D341Med (cell line): Measurements from ENCODE around the gene TOMM70.
"Not testable (repeated sequence)": the region's sequence is repeated elsewhere in the genome, so short reads cannot be mapped to it uniquely, and the experiment has no call there.

Experiments
- DNase-seq: peaks from one replicate; pipeline ENCODE4 v3.0.0; 2012; ENCODE audit warnings: low spot score

Gene TOMM70

DNA sequence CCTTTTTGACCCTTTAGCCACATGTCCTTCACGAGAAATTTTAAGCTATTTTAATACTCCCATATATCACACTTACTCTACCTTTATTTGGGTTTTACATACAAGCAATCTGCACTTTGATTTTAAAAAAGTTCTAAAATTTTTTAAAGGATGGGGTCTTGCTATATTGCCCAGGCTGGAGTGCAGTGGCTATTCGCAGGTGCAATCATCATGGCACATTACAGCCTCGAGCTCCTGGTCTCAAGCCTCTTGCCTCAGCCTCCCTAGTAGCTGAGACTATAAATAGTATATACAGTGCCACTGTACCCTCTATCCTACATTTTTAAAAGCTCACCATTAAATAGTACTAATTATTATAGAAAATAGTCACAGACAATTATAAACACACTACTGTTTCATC is 36.5 kb downstream of the TOMM70 start:
- no peak for DNase-seq

DNA sequence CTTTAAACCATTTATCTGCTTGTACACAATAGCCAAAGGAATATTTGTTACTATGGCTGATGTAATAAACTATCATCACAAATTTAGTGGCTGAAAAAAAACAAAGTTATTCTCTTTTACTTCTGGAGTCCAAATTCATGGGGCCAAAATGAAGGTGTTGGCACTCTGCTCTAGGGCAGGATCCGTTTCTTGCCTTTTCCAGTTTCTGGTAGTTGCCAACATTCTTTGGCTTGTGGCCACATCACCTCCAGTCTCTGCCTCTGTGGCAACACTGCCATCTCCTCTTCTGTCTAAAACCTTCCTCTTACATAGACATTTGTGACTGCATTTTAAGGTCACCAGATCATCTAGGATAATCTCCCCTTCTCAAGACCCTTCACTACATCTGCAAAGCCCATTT is 39.0 kb downstream of the TOMM70 start:
- DNase-seq = no peak

DNA sequence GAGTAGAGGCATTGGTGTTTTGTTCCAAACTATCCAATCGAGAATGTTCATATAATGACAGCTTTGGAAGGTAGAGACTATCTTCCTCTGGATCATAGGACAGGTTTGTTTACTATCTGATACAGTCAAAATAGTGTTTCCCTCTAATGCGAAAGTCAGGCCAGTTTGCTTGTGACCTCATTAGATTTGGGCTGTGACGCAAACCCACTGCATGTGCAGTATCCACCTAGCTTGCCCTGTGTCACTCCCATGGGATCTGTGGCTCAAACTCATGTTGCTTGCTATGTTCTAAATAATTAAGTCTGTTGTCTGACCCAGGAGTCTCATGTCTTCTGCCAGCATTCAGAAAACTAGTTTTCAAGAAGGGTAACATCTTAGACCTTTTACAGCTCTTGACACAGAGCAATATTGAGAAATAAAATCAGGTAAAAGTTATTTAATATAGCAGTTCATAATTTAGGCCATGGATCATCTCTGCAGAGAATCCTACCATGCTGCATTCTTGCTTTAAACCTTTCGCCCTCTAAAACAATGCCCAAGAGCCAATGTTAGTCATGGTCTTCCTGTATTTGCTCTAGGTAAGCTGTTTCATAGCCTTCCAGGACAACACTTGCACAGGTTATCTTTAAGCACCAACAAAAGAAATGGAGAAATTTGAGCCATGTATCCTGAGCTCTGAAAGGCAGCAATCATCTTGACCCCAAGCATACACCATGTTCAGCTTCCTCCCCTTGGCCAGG is 40.0 kb downstream of the TOMM70 start:
- no peak for DNase-seq

DNA sequence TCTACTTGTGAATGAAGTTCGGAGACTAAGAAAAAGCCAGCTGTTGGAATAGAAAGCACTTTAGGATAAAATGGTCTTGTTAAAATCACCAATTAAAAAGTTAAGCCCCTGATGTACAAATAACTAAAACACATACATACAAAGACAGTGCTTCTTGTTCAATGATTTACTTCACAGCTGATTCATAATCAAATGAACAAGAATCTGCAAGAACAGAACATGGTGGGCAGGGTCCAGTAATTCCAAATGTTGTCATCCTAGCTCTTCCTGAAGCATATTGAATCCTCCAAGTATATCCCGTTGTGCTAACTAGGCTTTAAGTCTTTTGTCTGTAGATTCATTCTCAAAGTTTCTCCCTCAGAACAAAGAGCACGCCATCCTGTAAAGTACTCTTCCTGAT is 41.9 kb downstream of the TOMM70 start:
- DNase-seq = no peak

DNA sequence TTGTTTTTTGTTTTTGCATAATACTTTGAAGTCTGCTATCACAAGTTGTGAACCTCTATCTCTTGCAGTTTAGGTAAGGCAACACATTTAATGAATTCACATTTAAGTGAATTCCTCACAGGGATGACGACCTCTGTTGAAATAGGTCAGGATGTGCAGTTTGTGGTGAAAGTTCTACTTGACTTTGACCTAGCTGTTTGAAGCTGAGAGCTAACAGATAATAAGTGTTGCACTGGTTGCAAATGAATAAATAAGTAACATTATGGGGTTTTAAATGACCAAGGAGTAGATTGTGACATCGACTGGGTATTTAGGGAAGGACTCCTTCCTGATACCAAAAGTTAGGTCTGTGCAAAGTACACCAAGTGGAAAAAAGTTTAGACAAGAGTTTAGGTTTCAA is 42.5 kb downstream of the TOMM70 start:
- no peak for DNase-seq

DNA sequence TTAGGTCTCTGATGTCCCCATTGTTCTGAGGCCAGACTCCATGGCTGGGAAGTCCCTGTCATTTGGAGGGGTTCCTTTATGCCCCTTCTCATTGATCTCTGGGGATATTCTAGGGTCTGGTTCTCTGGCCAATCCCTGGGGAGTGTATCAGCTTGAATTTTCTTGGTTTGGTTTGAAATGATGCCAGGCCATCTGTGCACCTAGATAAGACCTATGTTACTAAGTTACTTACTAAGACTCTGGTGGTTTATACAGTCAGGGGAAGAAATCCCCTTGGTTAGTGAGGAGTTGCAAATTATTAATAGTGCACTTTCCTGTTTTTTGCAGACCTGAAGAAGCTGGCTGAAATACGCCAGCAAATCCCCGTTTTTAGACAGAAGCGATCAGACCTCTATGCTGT is 46.0 kb downstream of the TOMM70 start:
- DNase-seq = no peak

DNA sequence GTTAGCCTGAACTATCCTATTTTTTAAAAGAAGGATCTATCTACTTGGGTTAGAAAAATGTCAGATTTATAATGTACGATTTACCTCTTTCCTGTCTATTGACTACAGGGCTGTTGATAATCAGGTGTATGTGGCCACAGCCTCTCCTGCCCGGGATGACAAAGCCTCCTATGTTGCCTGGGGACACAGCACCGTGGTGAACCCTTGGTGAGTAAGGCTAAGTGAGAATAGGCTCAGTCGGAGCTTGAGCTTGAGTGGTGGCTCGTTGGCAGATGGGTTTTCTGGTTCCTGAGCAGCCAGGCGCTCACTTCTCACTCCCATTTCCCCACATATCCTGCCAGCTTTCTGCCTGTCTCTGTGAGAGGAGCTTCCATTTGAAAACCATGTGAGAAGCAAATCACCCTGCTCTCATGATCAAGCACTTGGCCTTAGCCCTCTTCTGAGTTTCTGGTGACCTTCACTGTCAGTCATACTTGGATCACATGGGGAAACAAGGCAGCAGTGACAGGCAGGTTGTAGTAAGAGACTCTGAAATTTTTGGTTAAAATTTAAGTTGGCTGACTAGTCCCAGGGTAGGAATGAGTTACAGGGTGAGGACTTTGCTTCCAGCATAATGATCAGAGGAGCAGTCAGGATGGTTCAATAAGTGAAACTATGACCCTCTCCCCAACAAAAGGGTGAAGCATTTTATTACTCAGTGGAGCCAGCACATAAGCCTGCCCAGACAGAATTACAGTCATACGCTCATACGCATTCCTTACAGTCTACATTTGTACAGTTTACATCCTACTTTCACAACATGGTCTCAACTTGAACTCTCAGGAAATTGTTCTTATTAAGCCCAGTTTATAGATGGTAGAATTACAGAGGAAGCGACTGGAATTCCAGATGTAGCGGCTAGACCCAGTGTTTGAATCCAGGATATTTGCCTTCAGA is 48.3 kb downstream of the TOMM70 start:
- DNase-seq = no peak

DNA sequence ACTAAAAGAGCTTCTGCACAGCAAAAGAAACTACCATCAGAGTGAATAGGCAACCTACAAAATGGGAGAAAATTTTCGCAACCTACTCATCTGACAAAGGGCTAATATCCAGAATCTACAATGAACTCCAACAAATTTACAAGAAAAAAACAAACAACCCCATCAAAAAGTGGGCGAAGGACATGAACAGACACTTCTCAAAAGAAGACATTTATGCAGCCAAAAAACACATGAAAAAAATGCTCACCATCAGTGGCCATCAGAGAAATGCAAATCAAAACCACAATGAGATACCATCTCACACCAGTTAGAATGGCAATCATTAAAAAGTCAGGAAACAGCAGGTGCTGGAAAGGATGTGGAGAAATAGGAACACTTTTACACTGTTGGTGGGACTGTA is 49.1 kb downstream of the TOMM70 start:
- not testable (repeated sequence) for DNase-seq

DNA sequence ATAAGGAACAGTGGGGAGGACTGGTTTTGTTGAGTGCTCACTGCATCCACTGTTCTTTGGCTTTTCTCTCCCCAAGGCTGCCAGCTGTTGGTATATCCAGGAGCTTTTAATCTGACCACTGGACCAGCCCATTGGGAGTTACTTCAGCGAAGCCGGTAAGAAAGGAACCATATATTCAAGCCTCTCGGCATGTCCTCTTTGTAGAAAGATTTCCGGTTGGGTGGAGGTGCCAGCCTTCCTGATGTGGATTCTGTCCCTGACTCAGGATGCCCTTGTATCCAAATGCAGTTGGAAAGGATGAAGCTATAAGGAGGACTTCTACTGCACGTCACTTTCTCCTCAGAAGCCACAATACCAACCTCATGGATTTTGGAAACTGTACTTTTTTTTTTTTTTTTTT is 52.2 kb downstream of the TOMM70 start:
- DNase-seq = no peak

DNA sequence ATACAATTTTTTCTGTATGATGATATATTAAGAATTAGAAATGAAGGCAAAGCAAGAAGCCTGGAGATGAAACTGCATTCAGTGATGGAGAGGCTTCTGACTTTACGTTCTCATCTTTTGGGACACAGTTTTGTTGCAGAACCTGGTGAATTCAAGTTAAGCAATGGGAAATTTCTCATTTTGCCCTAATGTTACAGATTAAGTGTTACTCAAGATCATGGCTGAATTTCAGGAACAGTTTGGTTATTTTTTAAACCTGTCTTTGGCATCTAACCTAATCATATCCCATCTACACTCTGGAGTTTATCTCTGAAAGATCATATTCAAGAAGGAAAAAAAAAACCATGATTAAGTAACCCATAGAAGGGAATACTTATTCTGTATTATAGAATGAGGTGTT is 60.4 kb downstream of the TOMM70 start:
- no peak for DNase-seq

DNA sequence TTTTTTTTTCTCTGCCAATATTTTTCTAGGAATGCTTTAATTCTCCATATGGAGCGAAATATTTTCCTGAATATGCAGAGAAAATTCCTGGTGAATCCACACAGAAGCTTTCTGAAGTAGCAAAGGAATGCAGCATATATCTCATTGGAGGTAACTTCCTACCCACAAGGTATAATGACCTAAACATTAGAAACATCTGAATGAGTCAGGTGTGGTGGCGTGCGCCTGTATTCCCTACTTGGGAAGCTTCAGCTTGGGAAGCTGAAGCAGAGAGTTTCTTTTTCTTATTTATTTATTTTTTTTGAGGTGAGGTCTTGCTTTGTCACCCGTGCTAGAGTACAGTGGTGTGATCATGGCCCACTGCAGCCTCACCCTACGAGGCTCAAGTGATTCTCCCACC is 61.1 kb downstream of the TOMM70 start:
- no peak for DNase-seq

DNA sequence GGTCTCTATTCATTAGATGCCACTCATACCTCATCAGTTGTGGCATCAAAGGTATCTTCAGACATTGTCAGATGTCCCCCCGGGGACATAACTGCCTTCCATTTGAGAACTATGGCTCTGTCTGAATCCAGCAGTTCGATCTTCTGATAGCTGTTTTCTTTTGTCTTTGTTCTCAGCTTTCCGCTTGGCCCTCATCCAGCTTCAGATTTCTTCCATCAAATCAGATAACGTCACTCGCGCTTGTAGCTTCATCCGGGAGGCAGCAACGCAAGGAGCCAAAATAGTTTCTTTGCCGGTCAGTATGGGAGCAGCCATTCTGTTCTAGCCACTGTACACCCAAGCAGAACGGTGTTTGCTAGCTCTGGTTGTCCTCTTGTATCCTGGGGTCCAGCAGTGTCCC is 62.0 kb downstream of the TOMM70 start:
- no peak for DNase-seq

DNA sequence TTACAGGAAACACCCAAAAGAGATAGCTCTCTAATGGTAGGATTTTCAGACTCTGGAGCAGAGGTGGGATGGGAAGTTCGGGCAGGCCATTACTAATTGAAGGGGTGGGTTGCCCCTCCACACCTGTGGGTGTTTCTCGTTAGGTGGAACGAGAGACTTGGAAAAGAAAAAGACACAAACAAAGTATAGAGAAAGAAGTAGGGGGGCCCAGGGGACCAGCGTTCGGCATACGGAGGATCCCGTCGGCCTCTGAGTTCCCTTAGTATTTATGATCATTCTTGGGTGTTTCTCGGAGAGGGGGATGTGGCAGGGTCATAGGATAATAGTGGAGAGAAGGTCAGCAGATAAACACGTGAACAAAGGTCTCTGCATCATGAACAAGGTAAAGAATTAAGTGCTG is 64.7 kb downstream of the TOMM70 start:
- DNase-seq = not testable (repeated sequence)

DNA sequence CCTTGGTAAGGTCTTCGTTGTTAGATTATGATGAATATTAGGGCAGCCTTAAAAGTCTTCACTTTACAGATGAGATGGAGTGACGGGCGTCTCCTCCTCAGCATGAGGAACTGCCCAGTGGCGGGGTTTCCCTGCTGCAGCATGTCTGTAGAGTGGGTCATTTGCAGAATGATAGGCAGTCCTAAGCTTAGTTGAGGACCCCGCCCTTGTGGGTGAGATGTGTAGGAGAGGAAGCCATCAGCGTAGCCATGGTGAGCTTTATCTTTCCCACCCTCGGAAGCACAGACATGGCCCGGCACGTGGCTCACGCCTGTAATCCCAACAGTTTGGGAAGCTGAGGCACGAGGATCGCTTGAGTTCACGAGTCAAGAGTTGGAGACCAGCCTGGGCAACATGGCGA is 65.5 kb downstream of the TOMM70 start:
- DNase-seq = peak; percentile 49

DNA sequence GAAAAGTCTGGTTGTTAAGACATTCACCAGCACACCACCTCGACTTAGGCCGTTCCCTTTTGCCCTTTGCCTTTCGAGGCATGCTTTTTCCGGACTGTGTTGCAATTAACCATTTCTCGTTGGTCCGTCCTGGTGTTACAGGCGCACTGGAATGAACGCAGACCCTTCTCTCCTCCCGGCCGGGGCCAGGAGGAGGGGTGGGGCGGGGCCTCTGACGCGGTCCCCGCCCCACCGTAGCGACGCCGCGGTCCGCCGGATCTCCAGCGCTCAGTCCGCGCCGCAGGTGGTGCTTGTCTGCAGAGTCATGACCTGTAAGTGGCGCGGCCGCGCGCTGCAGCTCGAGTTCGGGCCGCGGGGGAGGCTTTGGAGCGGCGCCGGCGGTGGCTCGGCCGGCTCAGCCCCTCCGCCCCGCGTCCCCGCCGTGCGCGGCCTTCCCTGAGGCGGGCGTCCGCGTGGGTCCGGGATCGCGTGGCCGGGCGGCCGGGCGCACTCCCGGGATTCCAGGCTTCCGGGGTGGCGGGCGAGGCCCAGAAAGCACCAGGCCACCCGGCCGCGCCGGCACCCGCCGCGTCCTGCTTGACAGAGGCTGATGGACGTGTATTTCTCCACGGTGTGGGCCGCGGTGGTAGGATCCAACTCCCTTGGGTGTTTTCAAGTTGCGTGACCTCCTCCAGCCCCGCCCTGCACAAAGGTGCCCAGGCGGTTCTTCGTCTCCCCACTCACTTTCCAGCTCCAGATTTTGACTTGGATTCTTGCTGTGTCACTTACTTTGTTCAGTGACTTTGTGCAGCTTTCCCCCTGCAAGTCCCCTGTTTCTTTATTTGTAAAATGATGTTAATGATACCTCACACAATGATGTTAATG is 66.2 kb downstream of the TOMM70 start, which contains the start of gene NIT2:
Gene NIT2 (plus strand): TSS at position 270 of the 864 bp plus-strand sequence. CDS start 35 bp downstream, at position 305.
- DNase-seq = peak; percentile 95

DNA sequence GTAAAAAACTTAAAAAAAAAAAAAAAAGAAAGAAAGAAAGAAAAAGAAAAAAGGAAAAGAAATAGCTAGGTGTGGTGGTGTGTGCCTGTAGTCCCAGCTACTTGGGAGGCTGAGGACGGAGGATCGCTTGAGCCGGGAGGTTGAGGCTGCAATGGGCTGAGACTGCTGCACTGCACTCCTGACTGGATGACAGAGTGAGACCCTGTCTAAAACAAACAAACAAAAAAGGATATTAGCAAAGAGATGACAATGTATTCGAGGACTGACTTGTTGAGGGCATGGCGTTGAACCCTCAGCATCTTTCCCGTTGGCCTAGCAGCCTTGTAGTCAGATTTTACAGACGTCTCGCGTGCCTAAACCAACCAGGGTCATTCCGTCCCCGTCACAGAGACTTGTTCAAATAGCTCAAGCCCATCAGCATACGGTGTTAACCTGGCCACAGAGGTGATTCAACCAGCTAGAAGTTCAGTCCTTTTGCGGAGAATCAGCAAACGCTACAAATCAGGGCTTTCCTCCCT is 66.9 kb downstream of the TOMM70 start:
- DNase-seq = no peak

DNA sequence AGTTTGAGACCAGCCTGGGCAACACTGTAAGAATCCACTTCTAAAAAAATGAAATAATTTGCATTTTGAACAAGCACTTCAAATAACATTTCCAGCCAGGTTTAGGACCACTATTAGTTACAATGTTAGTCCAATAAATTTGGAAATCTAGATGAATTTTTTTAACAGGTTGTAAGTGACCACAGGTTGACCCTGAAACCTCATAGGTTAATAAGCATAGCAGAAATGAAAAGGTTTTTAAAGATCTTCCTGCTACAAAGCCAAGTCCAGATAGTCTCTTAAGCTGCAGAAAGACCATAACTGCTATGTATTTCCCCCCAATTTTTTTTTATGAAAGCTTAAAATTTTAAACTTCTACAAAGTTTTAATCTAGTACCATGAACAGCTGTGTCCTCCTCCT is 67.8 kb downstream of the TOMM70 start:
- no peak for DNase-seq

DNA sequence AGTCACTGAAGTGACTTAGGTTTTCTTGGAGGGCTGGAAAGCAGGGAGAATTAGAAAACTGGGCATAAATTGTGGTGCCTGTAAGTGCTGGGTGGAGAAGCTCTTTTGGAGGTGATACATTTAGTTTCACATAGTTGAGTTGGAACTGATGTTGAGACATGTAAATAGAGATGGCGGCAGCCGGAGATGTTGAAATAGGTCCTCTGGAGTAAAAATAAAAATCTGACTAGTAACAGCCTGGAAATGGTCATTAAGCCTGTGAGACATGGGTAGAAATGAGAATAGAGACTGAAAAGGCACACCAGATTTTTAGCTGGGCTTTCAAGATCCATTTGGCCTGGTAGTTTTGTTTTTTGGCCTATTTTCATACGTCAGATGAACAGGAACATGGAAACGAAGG is 69.2 kb downstream of the TOMM70 start:
- no peak for DNase-seq

DNA sequence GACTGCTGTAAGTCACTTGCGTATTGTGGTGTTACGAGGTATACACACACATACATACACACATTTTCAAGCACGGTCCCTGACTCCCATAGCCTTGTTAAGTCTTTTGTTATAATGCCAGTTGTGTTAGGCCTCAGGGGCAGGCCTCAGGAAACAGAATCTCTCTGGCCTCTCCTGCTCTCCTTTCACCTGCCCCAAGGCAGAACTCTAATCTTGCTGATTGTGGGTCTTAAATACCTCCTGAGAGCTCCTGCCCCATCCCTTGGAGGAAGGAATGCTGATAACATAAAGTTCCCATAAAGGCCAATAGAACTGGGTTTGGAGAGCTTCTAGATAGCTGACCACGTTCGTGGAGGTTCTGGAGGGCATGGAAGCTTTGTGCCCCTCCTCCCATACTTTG is 70.2 kb downstream of the TOMM70 start:
- DNase-seq = no peak

DNA sequence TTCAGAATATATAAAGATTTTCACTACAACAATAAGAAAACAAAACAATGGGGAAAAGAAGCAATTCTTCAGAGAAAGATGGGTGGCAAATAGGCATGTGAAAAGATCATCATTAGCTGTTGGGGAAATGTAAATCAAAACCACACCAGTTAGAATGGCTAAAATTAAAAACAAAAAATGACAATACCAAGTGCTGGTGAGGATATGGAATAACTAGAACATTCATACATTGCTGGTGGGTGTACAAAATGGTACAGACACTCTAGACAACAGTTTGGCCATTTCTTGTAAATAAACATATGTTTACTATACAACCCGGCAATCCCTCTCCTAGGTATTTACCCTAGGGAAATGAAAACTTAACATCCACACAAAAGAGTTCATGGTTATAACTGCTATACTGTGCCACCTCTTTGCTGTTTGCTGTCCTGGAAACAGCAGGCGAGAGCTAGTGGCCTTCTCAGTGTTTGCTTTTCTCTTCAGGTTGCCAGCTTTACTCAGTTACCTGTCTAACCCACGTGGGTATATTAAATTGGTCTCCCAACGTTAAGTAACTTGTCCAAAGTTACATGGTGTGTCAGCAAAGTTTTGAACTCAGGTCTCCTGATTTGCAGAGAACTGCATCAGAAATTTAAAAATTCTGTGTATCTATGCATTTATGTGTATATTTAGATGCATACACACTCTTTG is 70.9 kb downstream of the TOMM70 start:
- DNase-seq = no peak

DNA sequence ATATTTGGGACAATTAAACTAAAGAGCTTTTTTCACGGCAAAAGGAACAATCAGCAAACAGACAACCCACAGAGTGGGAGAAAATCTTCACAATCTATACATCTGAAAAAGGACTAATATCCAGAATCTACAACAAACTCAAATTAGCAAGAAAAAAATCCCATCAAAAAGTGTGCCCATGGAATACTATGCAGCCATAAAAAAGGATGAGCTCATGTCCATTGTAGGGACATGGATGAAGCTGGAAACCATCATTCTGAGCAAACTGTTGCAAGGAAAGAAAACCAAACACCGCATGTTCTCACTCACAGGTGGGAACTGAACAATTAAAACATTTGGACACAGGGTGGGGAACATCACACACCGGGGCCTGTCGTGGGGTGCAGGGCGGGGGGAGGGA is 73.5 kb downstream of the TOMM70 start:
- DNase-seq = not testable (repeated sequence)
